Measurements from ENCODE around the gene BID. TPM values are rescaled to one million over a fixed set of nuclear protein-coding genes. Genes with fewer than 3 reads are reported as not detected.

Gene BID
- total RNA-seq (2022; extraction: Qiagen RNA extraction; ENCODE audit: low read depth): 64.4 to 80.4 TPM (median 74.7 TPM) in 5 replicates

DNA sequence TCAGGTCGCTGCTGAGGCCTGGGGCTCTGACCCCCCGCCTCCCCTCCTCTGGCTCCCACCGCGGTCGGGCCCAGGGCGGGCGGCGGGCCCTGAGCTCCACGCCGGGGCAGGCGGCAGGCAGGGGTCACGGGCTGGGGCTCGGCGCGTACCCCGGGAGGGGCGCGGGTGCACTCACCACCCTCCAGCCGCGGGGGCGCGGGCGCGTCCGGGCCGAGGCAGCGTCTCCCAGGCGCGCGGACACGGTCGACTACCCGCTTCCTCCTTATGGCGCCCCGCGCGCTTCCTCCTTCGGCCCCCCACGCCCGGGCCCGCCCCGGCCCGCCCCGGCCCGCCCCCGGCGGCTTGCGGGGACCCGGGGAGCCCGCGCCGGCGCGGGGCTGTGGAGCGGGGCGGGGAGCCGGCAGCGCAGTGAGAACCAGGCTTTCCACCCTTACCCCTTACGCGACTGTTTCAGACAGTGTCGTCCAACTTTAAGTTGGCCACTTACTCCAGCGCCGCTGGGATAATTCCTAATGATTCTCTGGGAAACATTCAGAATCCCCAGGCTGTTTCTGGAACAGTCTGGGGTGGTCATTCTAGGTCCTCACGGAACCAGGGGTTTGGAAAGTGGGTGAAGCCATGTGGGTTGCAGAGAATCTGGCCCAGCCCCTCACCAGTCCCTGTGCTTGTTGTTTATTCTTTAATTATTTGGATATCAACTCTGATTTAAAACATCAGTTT, at the start of gene BID:
Gene BID, minus strand, starts transcription at position 264 of the 720 bp plus-strand sequence. CDS start 24,353 bp downstream, outside the sequence.

Other genes with a start within 250 kb of the BID start
- 0.15 to 0.59 TPM (median 0.18 TPM) in 5 replicates for gene SLC25A18, start 211.0 kb downstream of the BID start, total RNA-seq (2022; extraction: Qiagen RNA extraction; ENCODE audit: low read depth)
- 115 to 135 TPM (median 123 TPM) in 5 replicates for gene ATP6V1E1, start 145.7 kb downstream of the BID start, total RNA-seq (2022; extraction: Qiagen RNA extraction; ENCODE audit: low read depth)
- 25.3 to 32.9 TPM (median 29.9 TPM) in 5 replicates for gene BCL2L13, start 135.7 kb downstream of the BID start, total RNA-seq (2022; extraction: Qiagen RNA extraction; ENCODE audit: low read depth)